Tibial artery (tissue), 4 donors: Measurements from ENCODE around the gene SECISBP2L.

Experiments
- DNase-seq, 2 donors: peaks; one replicate each; pipeline ENCODE4 v3.0.0-alpha.2; 2019
- H3K27ac ChIP-seq, 2 donors: fragments of 200-600 bp; sonication (generic) in 1 of 2; 1 replicate in 1 of 2; 2 replicates in 1 of 2; pipeline ENCODE4 v1.5.1; 2018 to 2019; ENCODE audit warnings: mild to moderate bottlenecking in 1 of 2
- H3K27me3 ChIP-seq, 2 donors: fragments of 200-600 bp; sonication (generic) in 1 of 2; one replicate each; pipeline versions ENCODE4 v1.5.1 to v1.6.0; 2016 to 2019
- H3K36me3 ChIP-seq, 3 donors: fragments of 200-600 bp; sonication (generic) in 2 of 3; one replicate each; pipeline ENCODE4 v1.5.1; 2016 to 2019; ENCODE audit warnings: mild to moderate bottlenecking in 2 of 3
- H3K4me1 ChIP-seq, 4 donors: fragments of 200-600 bp; sonication (generic) in 2 of 4; 1 replicate in 3 of 4; 2 replicates in 1 of 4; pipeline ENCODE4 v1.5.1; 2016 to 2019
- H3K4me3 ChIP-seq, 2 donors: fragments of 200-600 bp; sonication (generic) in 1 of 2; 1 replicate in 1 of 2; 2 replicates in 1 of 2; pipeline ENCODE4 v1.5.1; 2018 to 2019; ENCODE audit warnings: mild to moderate bottlenecking in 2 of 2
- H3K9me3 ChIP-seq, 3 donors: fragments of 200-600 bp; sonication (generic) in 1 of 3; one replicate each; pipeline ENCODE4 v1.5.1; 2016 to 2019
- CTCF ChIP-seq, 2 experiments: fragments of 200-600 bp in 1 of 2; fragments of 450-650 bp in 1 of 2; IDR thresholded peaks; one replicate each; pipeline ENCODE4 v1.5.1; 2017 to 2019; ENCODE audit warnings: antibody characterized with exemption in 2 of 2, mild to moderate bottlenecking in 1 of 2, moderate library complexity in 1 of 2
- intact Hi-C: fragments of 100-400 bp; cut with DNase I; formaldehyde crosslinking; loops from one replicate; pipeline ENCODE4 v1.15.0; 2023; ENCODE audit warnings: low total_unique reads

SECISBP2L gene

DNA sequence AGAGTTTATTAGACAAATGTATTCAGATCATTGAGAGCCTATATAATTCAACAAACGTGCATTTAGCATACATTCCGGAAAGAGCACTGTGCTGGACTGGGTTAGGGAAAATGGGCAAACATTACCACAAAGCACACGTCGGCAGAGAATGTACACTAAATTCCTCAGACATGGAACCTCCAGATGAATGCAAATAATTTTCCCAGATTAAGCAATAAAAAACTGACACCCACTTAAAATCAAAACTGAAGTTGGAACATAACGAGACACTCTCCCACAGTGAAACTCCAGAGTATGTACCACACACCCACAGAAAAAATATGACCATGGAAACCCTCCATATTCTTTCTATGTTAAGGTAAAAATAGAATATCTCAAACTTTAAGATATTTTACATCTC is 4.8 kb downstream of the SECISBP2L start:
- H3K9me3 ChIP-seq, result no peaks in the 10 kb centered on the region
- peaks cover 0 to 62% (median 12%) of the 10 kb centered on the region in 4 donors for H3K4me1 ChIP-seq
- intact Hi-C loops, result loop anchor here (10.0 kb wide), 1 partner anchor 77 kb away; the partner anchor contains the start of gene SHC4
- no peak overlapping the region for H3K27ac ChIP-seq
- H3K36me3 ChIP-seq, result no peaks in the 10 kb centered on the region
- no peak for TF ChIP-seq CTCF (IDR thresholded peaks at IDR 0.05)
- DNase-seq, result no peak
- H3K27me3 ChIP-seq, result no peaks in the 10 kb centered on the region
- no peak overlapping the region for H3K4me3 ChIP-seq

- peaks cover 7 to 10% (median 8%) of the 10 kb centered on the region in 3 donors for H3K36me3 ChIP-seq
- no peaks in the 10 kb centered on the region for H3K9me3 ChIP-seq
- no peak overlapping the region for H3K4me3 ChIP-seq
- intact Hi-C loops, result loop anchor here (10.0 kb wide), 1 partner anchor 75 kb away; the partner anchor contains the start of gene SHC4
- peaks cover 0 to 62% (median 12%) of the 10 kb centered on the region in 4 donors for H3K4me1 ChIP-seq
- no peak for TF ChIP-seq CTCF (IDR thresholded peaks at IDR 0.05)
- no peak for DNase-seq
- H3K27ac ChIP-seq, result no peak overlapping the region
- H3K27me3 ChIP-seq, result no peaks in the 10 kb centered on the region
Measured at GRCh38 chr15:49040151-49040550, 6.1 kb downstream of the SECISBP2L start.

DNA sequence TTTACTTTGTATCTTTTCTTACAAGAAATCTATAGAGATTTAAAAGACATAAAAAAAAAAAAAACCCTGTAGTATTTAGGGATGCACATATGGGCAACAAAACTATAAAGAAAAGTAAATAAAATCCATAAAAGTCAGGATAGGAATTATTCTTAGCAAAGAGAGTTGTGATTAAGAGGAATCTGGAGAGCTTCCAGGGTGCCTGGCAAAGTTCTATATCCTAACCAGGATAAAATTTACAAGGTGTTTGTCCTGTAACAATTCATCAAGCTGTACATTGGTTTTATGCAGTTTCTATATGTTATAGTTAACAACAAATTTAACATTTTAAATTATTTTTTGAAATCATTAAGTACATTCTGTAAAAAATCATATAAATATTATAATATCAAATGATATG is 7.9 kb downstream of the SECISBP2L start:
- Histone ChIP-seq H3K27me3 (no peaks in the 10 kb centered on the region), H3K36me3 (peaks cover 7 to 14% (median 11%) of the 10 kb centered on the region in 3 donors), H3K9me3 (no peaks in the 10 kb centered on the region), H3K4me1 (peaks cover 0 to 50% (median 6%) of the 10 kb centered on the region in 4 donors), H3K4me3 (no peak overlapping the region), H3K27ac (no peak overlapping the region)
- DNase-seq, result no peak
- intact Hi-C loops, result no loop called here
- no peak for TF ChIP-seq CTCF (IDR thresholded peaks at IDR 0.05)

- no peak overlapping the region for H3K27ac ChIP-seq
- H3K4me3 ChIP-seq, result no peak overlapping the region
- no peak for TF ChIP-seq CTCF (IDR thresholded peaks at IDR 0.05)
- intact Hi-C loops, result no loop called here
- H3K9me3 ChIP-seq, result no peaks in the 10 kb centered on the region
- DNase-seq, result no peak
- H3K4me1 ChIP-seq, result peaks cover 0 to 45% (median 3%) of the 10 kb centered on the region in 4 donors
- peaks cover 7 to 20% (median 14%) of the 10 kb centered on the region in 3 donors for H3K36me3 ChIP-seq
- no peaks in the 10 kb centered on the region for H3K27me3 ChIP-seq
Measured at GRCh38 chr15:49037546-49037940, 8.7 kb downstream of the SECISBP2L start.

GRCh38 chr15:49036650-49037545 is 9.3 kb downstream of the SECISBP2L start:
- no peak for TF ChIP-seq CTCF (IDR thresholded peaks at IDR 0.05)
- no peak for DNase-seq
- Histone ChIP-seq H3K9me3 (no peaks in the 10 kb centered on the region), H3K27ac (no peak overlapping the region), H3K4me3 (no peak overlapping the region), H3K4me1 (peaks cover 0 to 38% (median 3%) of the 10 kb centered on the region in 4 donors), H3K27me3 (no peaks in the 10 kb centered on the region), H3K36me3 (peaks cover 12 to 23% (median 16%) of the 10 kb centered on the region in 3 donors)
- intact Hi-C loops, result no loop called here
